OCI-LY1 (cell line): Measurements from ENCODE around the gene ATP5F1C.

Experiments
- EZH2 ChIP-seq: fragments of 200-600 bp; sonication (generic), shearing (Covaris generic); IDR thresholded peaks from 2 replicates; pipeline ENCODE4 v1.8.0; 2017; ENCODE audit warnings: borderline replicate concordance, mixed run types, mild to moderate bottlenecking, antibody characterized with exemption, low read length, moderate library complexity, mixed read lengths
- TF ChIP-seq, protein P1 (sequence below): fragments of 200-600 bp; sonication (generic), shearing (Covaris generic); IDR thresholded peaks from 2 replicates; pipeline ENCODE4 v1.5.1; 2017; ENCODE audit warnings: mild to moderate bottlenecking, antibody characterized with exemption, low read length, moderate library complexity, mixed read lengths

- TF ChIP-seq, protein P1, sequence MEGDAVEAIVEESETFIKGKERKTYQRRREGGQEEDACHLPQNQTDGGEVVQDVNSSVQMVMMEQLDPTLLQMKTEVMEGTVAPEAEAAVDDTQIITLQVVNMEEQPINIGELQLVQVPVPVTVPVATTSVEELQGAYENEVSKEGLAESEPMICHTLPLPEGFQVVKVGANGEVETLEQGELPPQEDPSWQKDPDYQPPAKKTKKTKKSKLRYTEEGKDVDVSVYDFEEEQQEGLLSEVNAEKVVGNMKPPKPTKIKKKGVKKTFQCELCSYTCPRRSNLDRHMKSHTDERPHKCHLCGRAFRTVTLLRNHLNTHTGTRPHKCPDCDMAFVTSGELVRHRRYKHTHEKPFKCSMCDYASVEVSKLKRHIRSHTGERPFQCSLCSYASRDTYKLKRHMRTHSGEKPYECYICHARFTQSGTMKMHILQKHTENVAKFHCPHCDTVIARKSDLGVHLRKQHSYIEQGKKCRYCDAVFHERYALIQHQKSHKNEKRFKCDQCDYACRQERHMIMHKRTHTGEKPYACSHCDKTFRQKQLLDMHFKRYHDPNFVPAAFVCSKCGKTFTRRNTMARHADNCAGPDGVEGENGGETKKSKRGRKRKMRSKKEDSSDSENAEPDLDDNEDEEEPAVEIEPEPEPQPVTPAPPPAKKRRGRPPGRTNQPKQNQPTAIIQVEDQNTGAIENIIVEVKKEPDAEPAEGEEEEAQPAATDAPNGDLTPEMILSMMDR = no peak
- no peak for TF ChIP-seq EZH2
These were observed 24.0 kb upstream of the ATP5F1C start for GRCh38 chr10:7763929-7764328.
